ENCODE measurements around the gene SPATA32. TPM values are rescaled to one million over a fixed set of nuclear protein-coding genes. Genes with fewer than 3 reads are reported as not detected.
"Not testable (repeated sequence)": the region's sequence is repeated elsewhere in the genome, so short reads cannot be mapped to it uniquely, and the experiment has no call there.

The SPATA32 gene
- total and polyA plus RNA-seq, 2 donors: 0.05 to 0.21 TPM

- Histone ChIP-seq H3K36me3 (ENCODE audit: control insufficient read depth in 2 of 2, insufficient read depth in 2 of 2, low read length in 1 of 2) (peaks cover 3 to 16% of the 10 kb centered on the region in 2 donors), H3K9me3 (ENCODE audit: control insufficient read depth in 2 of 2, insufficient read depth in 1 of 2, low read length in 1 of 2) (peaks cover 0 to 5% of the 10 kb centered on the region in 2 donors), H3K4me3 (ENCODE audit: low read length in 2 of 2) (no peak overlapping the region), H3K27me3 (ENCODE audit: control insufficient read depth in 2 of 2, insufficient read depth in 1 of 2, low read length in 1 of 2) (no peaks in the 10 kb centered on the region), H3K27ac (ENCODE audit: low read depth in 1 of 2, low read length in 1 of 2) (peak overlapping the region; percentile 35 to 37), H3K4me1 (ENCODE audit: control insufficient read depth in 2 of 2, insufficient read depth in 2 of 2, low read length in 2 of 2) (peaks cover 16 to 53% of the 10 kb centered on the region in 2 donors)
- 74% methylated on average over 4 of the region's 4 CpGs for WGBS
- DNase-seq (ENCODE audit: low read depth in 6 of 9, low spot score in 9 of 9): no peak
Measured at GRCh38 chr17:45306094-45306493, 44.2 kb upstream of the SPATA32 start.

GRCh38 chr17:45305530-45306087 is 43.7 kb upstream of the SPATA32 start:
- peaks cover 11 to 53% of the 10 kb centered on the region in 2 donors for H3K4me1 ChIP-seq (ENCODE audit: control insufficient read depth in 2 of 2, insufficient read depth in 2 of 2, low read length in 2 of 2)
- H3K27ac ChIP-seq (ENCODE audit: low read depth in 1 of 2, low read length in 1 of 2): peak overlapping the region in 1 of 2 donors; percentile 36
- H3K4me3 ChIP-seq (ENCODE audit: low read length in 2 of 2): no peak overlapping the region
- 93% methylated on average over 3 of the region's 3 CpGs for WGBS
- H3K27me3 ChIP-seq (ENCODE audit: control insufficient read depth in 2 of 2, insufficient read depth in 1 of 2, low read length in 1 of 2): no peaks in the 10 kb centered on the region
- H3K36me3 ChIP-seq (ENCODE audit: control insufficient read depth in 2 of 2, insufficient read depth in 2 of 2, low read length in 1 of 2): peaks cover 3 to 14% of the 10 kb centered on the region in 2 donors
- no peak for DNase-seq (ENCODE audit: low read depth in 6 of 9, low spot score in 9 of 9)
- H3K9me3 ChIP-seq (ENCODE audit: control insufficient read depth in 2 of 2, insufficient read depth in 1 of 2, low read length in 1 of 2): peaks cover 0 to 5% of the 10 kb centered on the region in 2 donors

- peak overlapping the region; percentile 72 to 78 for H3K27ac ChIP-seq (ENCODE audit: low read depth in 1 of 2, low read length in 1 of 2)
- H3K9me3 ChIP-seq (ENCODE audit: control insufficient read depth in 2 of 2, insufficient read depth in 1 of 2, low read length in 1 of 2): peaks cover 0 to 5% of the 10 kb centered on the region in 2 donors
- no peaks in the 10 kb centered on the region for H3K27me3 ChIP-seq (ENCODE audit: control insufficient read depth in 2 of 2, insufficient read depth in 1 of 2, low read length in 1 of 2)
- peaks cover 5 to 47% of the 10 kb centered on the region in 2 donors for H3K4me1 ChIP-seq (ENCODE audit: control insufficient read depth in 2 of 2, insufficient read depth in 2 of 2, low read length in 2 of 2)
- H3K4me3 ChIP-seq (ENCODE audit: low read length in 2 of 2): no peak overlapping the region
- peaks cover 0 to 7% of the 10 kb centered on the region in 2 donors for H3K36me3 ChIP-seq (ENCODE audit: control insufficient read depth in 2 of 2, insufficient read depth in 2 of 2, low read length in 1 of 2)
- 43% methylated on average over 10 of the region's 10 CpGs for WGBS
- peak in 1 of 9 donors; percentile 55 for DNase-seq (ENCODE audit: low read depth in 6 of 9, low spot score in 9 of 9)
Measured at GRCh38 chr17:45302649-45303173, 40.8 kb upstream of the SPATA32 start.

GRCh38 chr17:45302220-45302619 is 40.3 kb upstream of the SPATA32 start:
- not testable (repeated sequence) for DNase-seq (ENCODE audit: low read depth in 6 of 9, low spot score in 9 of 9); H3K4me3 ChIP-seq (ENCODE audit: low read length in 2 of 2); H3K36me3 ChIP-seq (ENCODE audit: control insufficient read depth in 2 of 2, insufficient read depth in 2 of 2, low read length in 1 of 2); H3K27me3 ChIP-seq (ENCODE audit: control insufficient read depth in 2 of 2, insufficient read depth in 1 of 2, low read length in 1 of 2); H3K9me3 ChIP-seq (ENCODE audit: control insufficient read depth in 2 of 2, insufficient read depth in 1 of 2, low read length in 1 of 2)
- H3K27ac ChIP-seq (ENCODE audit: low read depth in 1 of 2, low read length in 1 of 2): peak overlapping the region in 1 of 2 donors; percentile 72
- 86% methylated on average over 9 of the region's 9 CpGs for WGBS
- H3K4me1 ChIP-seq (ENCODE audit: control insufficient read depth in 2 of 2, insufficient read depth in 2 of 2, low read length in 2 of 2): peaks cover 3 to 44% of the 10 kb centered on the region in 2 donors

- Histone ChIP-seq H3K4me3 (ENCODE audit: low read length in 2 of 2) (no peak overlapping the region), H3K4me1 (ENCODE audit: control insufficient read depth in 2 of 2, insufficient read depth in 2 of 2, low read length in 2 of 2) (peaks cover 3 to 41% of the 10 kb centered on the region in 2 donors), H3K36me3 (ENCODE audit: control insufficient read depth in 2 of 2, insufficient read depth in 2 of 2, low read length in 1 of 2) (peaks cover 0 to 7% of the 10 kb centered on the region in 2 donors), H3K27me3 (ENCODE audit: control insufficient read depth in 2 of 2, insufficient read depth in 1 of 2, low read length in 1 of 2) (no peaks in the 10 kb centered on the region), H3K27ac (ENCODE audit: low read depth in 1 of 2, low read length in 1 of 2) (peak overlapping the region in 1 of 2 donors; percentile 30), H3K9me3 (ENCODE audit: control insufficient read depth in 2 of 2, insufficient read depth in 1 of 2, low read length in 1 of 2) (peaks cover 0 to 5% of the 10 kb centered on the region in 2 donors)
- 95% methylated on average over 4 of the region's 4 CpGs for WGBS
- no peak for DNase-seq (ENCODE audit: low read depth in 6 of 9, low spot score in 9 of 9)
Measured at GRCh38 chr17:45301674-45302073, 39.8 kb upstream of the SPATA32 start.

GRCh38 chr17:45300060-45300751 is 38.3 kb upstream of the SPATA32 start:
- no peaks in the 10 kb centered on the region for H3K27me3 ChIP-seq (ENCODE audit: control insufficient read depth in 2 of 2, insufficient read depth in 1 of 2, low read length in 1 of 2)
- DNase-seq (ENCODE audit: low read depth in 6 of 9, low spot score in 9 of 9): no peak
- H3K4me3 ChIP-seq (ENCODE audit: low read length in 2 of 2): no peak overlapping the region
- no peak overlapping the region for H3K27ac ChIP-seq (ENCODE audit: low read depth in 1 of 2, low read length in 1 of 2)
- peaks cover 0 to 5% of the 10 kb centered on the region in 2 donors for H3K9me3 ChIP-seq (ENCODE audit: control insufficient read depth in 2 of 2, insufficient read depth in 1 of 2, low read length in 1 of 2)
- WGBS: 94% methylated on average over 7 of the region's 7 CpGs
- peaks cover 2 to 7% of the 10 kb centered on the region in 2 donors for H3K36me3 ChIP-seq (ENCODE audit: control insufficient read depth in 2 of 2, insufficient read depth in 2 of 2, low read length in 1 of 2)
- H3K4me1 ChIP-seq (ENCODE audit: control insufficient read depth in 2 of 2, insufficient read depth in 2 of 2, low read length in 2 of 2): peaks cover 3 to 35% of the 10 kb centered on the region in 2 donors

- no peaks in the 10 kb centered on the region for H3K27me3 ChIP-seq (ENCODE audit: control insufficient read depth in 2 of 2, insufficient read depth in 1 of 2, low read length in 1 of 2)
- 80% methylated on average over 2 of the region's 2 CpGs for WGBS
- peaks cover 5 to 36% of the 10 kb centered on the region in 2 donors for H3K4me1 ChIP-seq (ENCODE audit: control insufficient read depth in 2 of 2, insufficient read depth in 2 of 2, low read length in 2 of 2)
- DNase-seq (ENCODE audit: low read depth in 6 of 9, low spot score in 9 of 9): no peak
- no peak overlapping the region for H3K4me3 ChIP-seq (ENCODE audit: low read length in 2 of 2)
- H3K9me3 ChIP-seq (ENCODE audit: control insufficient read depth in 2 of 2, insufficient read depth in 1 of 2, low read length in 1 of 2): peaks cover 0 to 5% of the 10 kb centered on the region in 2 donors
- H3K27ac ChIP-seq (ENCODE audit: low read depth in 1 of 2, low read length in 1 of 2): peak overlapping the region in 1 of 2 donors; percentile 15
- H3K36me3 ChIP-seq (ENCODE audit: control insufficient read depth in 2 of 2, insufficient read depth in 2 of 2, low read length in 1 of 2): peaks cover 2 to 7% of the 10 kb centered on the region in 2 donors
Measured at GRCh38 chr17:45299361-45299760, 37.5 kb upstream of the SPATA32 start.

GRCh38 chr17:45298546-45299285 is 36.8 kb upstream of the SPATA32 start:
- no peak for DNase-seq (ENCODE audit: low read depth in 6 of 9, low spot score in 9 of 9)
- WGBS: 91% methylated on average over 8 of the region's 8 CpGs
- Histone ChIP-seq H3K4me1 (ENCODE audit: control insufficient read depth in 2 of 2, insufficient read depth in 2 of 2, low read length in 2 of 2) (peaks cover 5 to 42% of the 10 kb centered on the region in 2 donors), H3K27me3 (ENCODE audit: control insufficient read depth in 2 of 2, insufficient read depth in 1 of 2, low read length in 1 of 2) (no peaks in the 10 kb centered on the region), H3K27ac (ENCODE audit: low read depth in 1 of 2, low read length in 1 of 2) (peak overlapping the region in 1 of 2 donors; percentile 15), H3K9me3 (ENCODE audit: control insufficient read depth in 2 of 2, insufficient read depth in 1 of 2, low read length in 1 of 2) (peaks cover 0 to 8% of the 10 kb centered on the region in 2 donors), H3K36me3 (ENCODE audit: control insufficient read depth in 2 of 2, insufficient read depth in 2 of 2, low read length in 1 of 2) (peaks cover 2 to 7% of the 10 kb centered on the region in 2 donors), H3K4me3 (ENCODE audit: low read length in 2 of 2) (no peak overlapping the region)

- WGBS: 98% methylated on average over 1 of the region's 1 CpG
- DNase-seq (ENCODE audit: low read depth in 6 of 9, low spot score in 9 of 9): no peak
- H3K27me3 ChIP-seq (ENCODE audit: control insufficient read depth in 2 of 2, insufficient read depth in 1 of 2, low read length in 1 of 2): no peaks in the 10 kb centered on the region
- no peak overlapping the region for H3K4me3 ChIP-seq (ENCODE audit: low read length in 2 of 2)
- no peak overlapping the region for H3K27ac ChIP-seq (ENCODE audit: low read depth in 1 of 2, low read length in 1 of 2)
- peaks cover 2 to 46% of the 10 kb centered on the region in 2 donors for H3K4me1 ChIP-seq (ENCODE audit: control insufficient read depth in 2 of 2, insufficient read depth in 2 of 2, low read length in 2 of 2)
- H3K36me3 ChIP-seq (ENCODE audit: control insufficient read depth in 2 of 2, insufficient read depth in 2 of 2, low read length in 1 of 2): peaks cover 7 to 15% of the 10 kb centered on the region in 2 donors
- peaks cover 0 to 5% of the 10 kb centered on the region in 2 donors for H3K9me3 ChIP-seq (ENCODE audit: control insufficient read depth in 2 of 2, insufficient read depth in 1 of 2, low read length in 1 of 2)
Measured at GRCh38 chr17:45296833-45297124, 34.9 kb upstream of the SPATA32 start.

Data from thymus (tissue), 11 donors.